ENCODE measurements around the gene MGLL. TPM values are rescaled to one million over a fixed set of nuclear protein-coding genes. Genes with fewer than 3 reads are reported as not detected.

MGLL gene
- total RNA-seq, 2 experiments from 2014 or later: 19.2 to 21.6 TPM

- no peaks in the 10 kb centered on the region for H3K4me1 ChIP-seq (ENCODE audit: insufficient read depth, low read length, poor library complexity, severe bottlenecking)
- CTCF ChIA-PET (ENCODE audit: unreplicated experiment): no interaction called here
- no peak overlapping the region for H3K4me3 ChIP-seq (ENCODE audit: low read depth, low read length, poor library complexity, severe bottlenecking)
- no peaks in the 10 kb centered on the region for H4K20me1 ChIP-seq (ENCODE audit: insufficient read depth, low read length)
- no peaks in the 10 kb centered on the region for H3K9me2 ChIP-seq (ENCODE audit: insufficient read depth, low read length)
- H2AFZ ChIP-seq (ENCODE audit: low read length): no peak overlapping the region
- TF ChIP-seq CTCF (conservative IDR thresholded peaks at IDR 0.05; ENCODE audit: low read length): no peak
- no peak for TF ChIP-seq EZH2phosphoT487 (IDR thresholded peaks at IDR 0.05; ENCODE audit: borderline replicate concordance, low read depth, low read length)
- DNase-seq (ENCODE audit: low spot score): no peak
- H3K79me2 ChIP-seq (ENCODE audit: insufficient read depth, low read depth, low read length): no peaks in the 10 kb centered on the region
- no peaks in the 10 kb centered on the region for H3K9me3 ChIP-seq (ENCODE audit: low read length)
- POLR2A ChIA-PET: interaction anchor here (0.7 kb wide), 1 partner anchor 14 kb away, joined by 4 read pairs; no protein-coding TSS in a partner anchor
- no peak overlapping the region for H3K4me2 ChIP-seq (ENCODE audit: low read length)
- peaks cover 18% of the 10 kb centered on the region; the same call in 1 of the 2 replicates for H3K36me3 ChIP-seq (ENCODE audit: insufficient read depth, low read length)
- intact Hi-C loops (cut with micrococcal nuclease; ENCODE audit: unreplicated experiment): no loop called here
- BruUV-seq (replicated peaks): no TSS peak
- no peak overlapping the region for H3K27ac ChIP-seq (ENCODE audit: low read depth, low read length, poor library complexity, severe bottlenecking)
Observed at GRCh38 chr3:127665586-127665985, 156.7 kb downstream of the MGLL start.

- POLR2A ChIA-PET: interaction anchor here (0.7 kb wide), 1 partner anchor 14 kb away, joined by 4 read pairs; no protein-coding TSS in a partner anchor
- H3K9me2 ChIP-seq (ENCODE audit: insufficient read depth, low read length): no peaks in the 10 kb centered on the region
- H2AFZ ChIP-seq (ENCODE audit: low read length): no peak overlapping the region
- intact Hi-C loops (cut with micrococcal nuclease; ENCODE audit: unreplicated experiment): no loop called here
- H3K4me3 ChIP-seq (ENCODE audit: low read depth, low read length, poor library complexity, severe bottlenecking): no peak overlapping the region
- H3K4me2 ChIP-seq (ENCODE audit: low read length): no peak overlapping the region
- no TSS peak for BruUV-seq (replicated peaks)
- no peaks in the 10 kb centered on the region for H3K79me2 ChIP-seq (ENCODE audit: insufficient read depth, low read depth, low read length)
- DNase-seq (ENCODE audit: low spot score): no peak
- no peaks in the 10 kb centered on the region for H3K9me3 ChIP-seq (ENCODE audit: low read length)
- peaks cover 18% of the 10 kb centered on the region; the same call in 1 of the 2 replicates for H3K36me3 ChIP-seq (ENCODE audit: insufficient read depth, low read length)
- TF ChIP-seq CTCF (conservative IDR thresholded peaks at IDR 0.05; ENCODE audit: low read length) (no peak), EZH2phosphoT487 (IDR thresholded peaks at IDR 0.05; ENCODE audit: borderline replicate concordance, low read depth, low read length) (no peak)
- CTCF ChIA-PET (ENCODE audit: unreplicated experiment): no interaction called here
- H3K27ac ChIP-seq (ENCODE audit: low read depth, low read length, poor library complexity, severe bottlenecking): no peak overlapping the region
- no peaks in the 10 kb centered on the region for H3K4me1 ChIP-seq (ENCODE audit: insufficient read depth, low read length, poor library complexity, severe bottlenecking)
- H4K20me1 ChIP-seq (ENCODE audit: insufficient read depth, low read length): no peaks in the 10 kb centered on the region
Observed at GRCh38 chr3:127665165-127665564, 157.2 kb downstream of the MGLL start.

- no peaks in the 10 kb centered on the region for H3K9me2 ChIP-seq (ENCODE audit: insufficient read depth, low read length)
- no peak overlapping the region for H3K27ac ChIP-seq (ENCODE audit: low read depth, low read length, poor library complexity, severe bottlenecking)
- H2AFZ ChIP-seq (ENCODE audit: low read length): no peak overlapping the region
- no peaks in the 10 kb centered on the region for H3K4me1 ChIP-seq (ENCODE audit: insufficient read depth, low read length, poor library complexity, severe bottlenecking)
- peaks cover 18% of the 10 kb centered on the region; the same call in 1 of the 2 replicates for H3K36me3 ChIP-seq (ENCODE audit: insufficient read depth, low read length)
- CTCF ChIA-PET (ENCODE audit: unreplicated experiment): no interaction called here
- no peak overlapping the region for H3K4me3 ChIP-seq (ENCODE audit: low read depth, low read length, poor library complexity, severe bottlenecking)
- H4K20me1 ChIP-seq (ENCODE audit: insufficient read depth, low read length): no peaks in the 10 kb centered on the region
- intact Hi-C loops (cut with micrococcal nuclease; ENCODE audit: unreplicated experiment): no loop called here
- TF ChIP-seq CTCF (conservative IDR thresholded peaks at IDR 0.05; ENCODE audit: low read length) (no peak), EZH2phosphoT487 (IDR thresholded peaks at IDR 0.05; ENCODE audit: borderline replicate concordance, low read depth, low read length) (no peak)
- no peaks in the 10 kb centered on the region for H3K79me2 ChIP-seq (ENCODE audit: insufficient read depth, low read depth, low read length)
- POLR2A ChIA-PET: no interaction called here
- DNase-seq (ENCODE audit: low spot score): no peak
- no peak overlapping the region for H3K4me2 ChIP-seq (ENCODE audit: low read length)
- BruUV-seq (replicated peaks): no TSS peak
- H3K9me3 ChIP-seq (ENCODE audit: low read length): no peaks in the 10 kb centered on the region
Observed at GRCh38 chr3:127663151-127663550, 159.2 kb downstream of the MGLL start.

All from OCI-LY7 (cell line).